Activated CD8-positive, alpha-beta memory T cell treated with anti-CD3 and anti-CD28 coated beads, Interleukin-2, amount 50 U/mL, for 24 hours (primary cell): ENCODE measurements around the gene ERBB4.

Experiments
- DNase-seq: peaks from one replicate; pipeline ENCODE4 v3.0.0-alpha.2; 2020; ENCODE audit errors: extremely low read depth

Gene ERBB4

GRCh38 chr2:212538305-212539071 is at the start of gene ERBB4:
ERBB4 (minus strand) TSS chr2:212538802; CDS start chr2:212538530, 272 bp downstream.
- DNase-seq: no peak

- no peak for DNase-seq
Observed at GRCh38 chr2:212580117-212580516, 41.5 kb upstream of the ERBB4 start.

GRCh38 chr2:212556296-212556695 is 17.7 kb upstream of the ERBB4 start:
- no peak for DNase-seq

GRCh38 chr2:212554233-212554632 is 15.6 kb upstream of the ERBB4 start:
- no peak for DNase-seq

GRCh38 chr2:212549941-212550340 is 11.3 kb upstream of the ERBB4 start:
- no peak for DNase-seq

- DNase-seq: no peak
Observed at GRCh38 chr2:212549463-212549862, 10.9 kb upstream of the ERBB4 start.

GRCh38 chr2:212548455-212548819 is 9.8 kb upstream of the ERBB4 start:
- no peak for DNase-seq

GRCh38 chr2:212547716-212548454 is 9.3 kb upstream of the ERBB4 start:
- DNase-seq: no peak

- DNase-seq: no peak
Observed at GRCh38 chr2:212546669-212547068, 8.1 kb upstream of the ERBB4 start.

GRCh38 chr2:212540341-212540740 is 1.7 kb upstream of the ERBB4 start:
- DNase-seq: no peak

- no peak for DNase-seq
Observed at GRCh38 chr2:212539072-212539880, 674 bp upstream of the ERBB4 start.

- DNase-seq: no peak
Observed at GRCh38 chr2:212537726-212538304, 787 bp downstream of the ERBB4 start.

GRCh38 chr2:212536817-212537725 is 1.5 kb downstream of the ERBB4 start:
- DNase-seq: no peak

- no peak for DNase-seq
Observed at GRCh38 chr2:212535996-212536816, 2.4 kb downstream of the ERBB4 start.

- no peak for DNase-seq
Observed at GRCh38 chr2:212534336-212534735, 4.3 kb downstream of the ERBB4 start.

- DNase-seq: no peak
Observed at GRCh38 chr2:212532585-212532984, 6.0 kb downstream of the ERBB4 start.

- DNase-seq: no peak
Observed at GRCh38 chr2:212532087-212532486, 6.5 kb downstream of the ERBB4 start.

GRCh38 chr2:212531499-212531898 is 7.1 kb downstream of the ERBB4 start:
- DNase-seq: no peak

GRCh38 chr2:212530991-212531390 is 7.6 kb downstream of the ERBB4 start:
- DNase-seq: no peak

- no peak for DNase-seq
Observed at GRCh38 chr2:212530373-212530772, 8.2 kb downstream of the ERBB4 start.
